ENCODE results near the gene METAP1D. TPM values are rescaled to one million over a fixed set of nuclear protein-coding genes. Genes with fewer than 3 reads are reported as not detected.

Gene METAP1D
- total RNA-seq, 1 experiment from 2014 or later = 15.8 TPM

- CTCF ChIA-PET = interaction anchor here (1.0 kb wide), 1 partner anchor 146 kb away, joined by 4 read pairs; the partner anchor contains the start of gene DLX2
These were observed 42.7 kb upstream of the METAP1D start for GRCh38 chr2:171957061-171957460.

GRCh38 chr2:171958475-171958874, 41.3 kb upstream of the METAP1D start:
- Histone ChIP-seq H3K36me3 (ENCODE audit: control insufficient read depth in 1 of 2, insufficient read depth in 2 of 2, low read length in 2 of 2) (no peaks in the 10 kb centered on the region), H3K27me3 (ENCODE audit: insufficient read depth, low read length) (no peaks in the 10 kb centered on the region), H3K4me1 (ENCODE audit: control insufficient read depth in 1 of 2, insufficient read depth in 2 of 2, low read length in 2 of 2) (peaks cover 6 to 15% of the 10 kb centered on the region in 2 experiments), H3K9me2 (ENCODE audit: insufficient read depth) (no peaks in the 10 kb centered on the region), H4K20me1 (ENCODE audit: insufficient read depth) (peaks cover 2% of the 10 kb centered on the region; the same call in 1 of the 2 replicates), H3K4me2 (ENCODE audit: low read length) (no peak overlapping the region), H2AFZ (ENCODE audit: low read depth, low read length, poor library complexity, severe bottlenecking) (no peak overlapping the region), H3K4me3 (replicated peaks in 1 of 2; ENCODE audit: low read depth in 1 of 2, low read length in 2 of 2) (no peak overlapping the region), H3K9ac (ENCODE audit: low read length) (no peak overlapping the region), H3K9me3 (ENCODE audit: control insufficient read depth in 1 of 2, insufficient read depth in 1 of 2, low read depth in 1 of 2, low read length in 2 of 2) (no peaks in the 10 kb centered on the region), H3K79me2 (ENCODE audit: insufficient read depth, low read length) (peaks cover 23% of the 10 kb centered on the region), H3K27ac (ENCODE audit: low read depth, low read length) (no peak overlapping the region)
- ChIA-PET CTCF (no interaction called here), RAD21 (ENCODE audit: low non-redundant PET in 1 of 2, low total read pairs in 2 of 2, uncharacterized antibody in 2 of 2, unreplicated experiment in 2 of 2) (no interaction called here), POLR2A (no interaction called here)
- ATAC-seq (no peak), DNase-seq (ENCODE audit: low read depth, low spot score) (no peak)
- intact Hi-C loops (cut with micrococcal nuclease) = no loop called here
- no peak for TF ChIP-seq EZH2phosphoT487 (IDR thresholded peaks at IDR 0.05; ENCODE audit: borderline replicate concordance)
- TF ChIP-seq RAD21 (IDR thresholded peaks at IDR 0.05; ENCODE audit: low read depth) = no peak
- TF ChIP-seq YY1 (IDR thresholded peaks at IDR 0.05; ENCODE audit: extremely low read depth, insufficient replicate concordance, low read depth, low read length) = no peak
- TF ChIP-seq ELF1 (IDR thresholded peaks at IDR 0.05; ENCODE audit: borderline replicate concordance, low read depth) = no peak
- no peak for TF ChIP-seq SP1 (IDR thresholded peaks at IDR 0.05; ENCODE audit: low read depth)
- TF ChIP-seq ZFX (IDR thresholded peaks at IDR 0.05) = no peak
- TF ChIP-seq ZNF274 (IDR thresholded peaks at IDR 0.05; ENCODE audit: low read depth, low read length) = no peak
- BruUV-seq (replicated peaks) = no TSS peak

More at GRCh38 chr2:171957061-171957460, 42.7 kb upstream of the METAP1D start:
- Histone ChIP-seq H3K4me2 (ENCODE audit: low read length) (no peak overlapping the region), H3K9me2 (ENCODE audit: insufficient read depth) (no peaks in the 10 kb centered on the region), H3K27ac (ENCODE audit: low read depth, low read length) (no peak overlapping the region), H3K36me3 (ENCODE audit: control insufficient read depth in 1 of 2, insufficient read depth in 2 of 2, low read length in 2 of 2) (no peaks in the 10 kb centered on the region), H3K9me3 (ENCODE audit: control insufficient read depth in 1 of 2, insufficient read depth in 1 of 2, low read depth in 1 of 2, low read length in 2 of 2) (no peaks in the 10 kb centered on the region), H3K4me3 (replicated peaks in 1 of 2; ENCODE audit: low read depth in 1 of 2, low read length in 2 of 2) (no peak overlapping the region), H2AFZ (ENCODE audit: low read depth, low read length, poor library complexity, severe bottlenecking) (no peak overlapping the region), H4K20me1 (ENCODE audit: insufficient read depth) (no peaks in the 10 kb centered on the region), H3K9ac (ENCODE audit: low read length) (no peak overlapping the region), H3K4me1 (ENCODE audit: control insufficient read depth in 1 of 2, insufficient read depth in 2 of 2, low read length in 2 of 2) (peaks cover 6 to 15% of the 10 kb centered on the region in 2 experiments), H3K79me2 (ENCODE audit: insufficient read depth, low read length) (peaks cover 24% of the 10 kb centered on the region), H3K27me3 (ENCODE audit: insufficient read depth, low read length) (no peaks in the 10 kb centered on the region)
- ATAC-seq = 0 out of 2 replicates have a peak, but pooled peaks have one; percentile 27
- ChIA-PET POLR2A (no interaction called here), RAD21 (ENCODE audit: low non-redundant PET in 1 of 2, low total read pairs in 2 of 2, uncharacterized antibody in 2 of 2, unreplicated experiment in 2 of 2) (no interaction called here)
- intact Hi-C loops (cut with micrococcal nuclease) = loop anchor here (1.0 kb wide), 1 partner anchor 147 kb away; no protein-coding TSS in a partner anchor
- no peak for DNase-seq (ENCODE audit: low read depth, low spot score)
- peak; percentile 57 for TF ChIP-seq RAD21 (IDR thresholded peaks at IDR 0.05; ENCODE audit: low read depth)
- TF ChIP-seq CTCF (IDR thresholded peaks at IDR 0.05 in 2 of 3, conservative IDR thresholded peaks at IDR 0.05 in 1 of 3; ENCODE audit: borderline replicate concordance in 1 of 3, insufficient read depth in 1 of 3, low read depth in 2 of 3, low read length in 2 of 3) = peak in 2 of 3 experiments; percentile 22 to 26; a peak in 2 of 6 replicates
- no peak for TF ChIP-seq EZH2 (IDR thresholded peaks at IDR 0.05)
- BruUV-seq (replicated peaks) = no TSS peak

Data from HCT116 (cell line).